ENCODE data around the gene ANO2. TPM values are rescaled to one million over a fixed set of nuclear protein-coding genes. Genes with fewer than 3 reads are reported as not detected.

ANO2 gene
- total RNA-seq, 2 donors from 2014 or later = 2.8 to 9.3 TPM

- peaks cover 0 to 6% of the 10 kb centered on the region in 2 donors for H3K9me3 ChIP-seq
- DNase-seq (ENCODE audit: low spot score) = no peak
- H3K27me3 ChIP-seq = no peaks in the 10 kb centered on the region
- H3K4me1 ChIP-seq = no peaks in the 10 kb centered on the region
- no peak overlapping the region for H3K4me3 ChIP-seq
- H3K36me3 ChIP-seq = no peaks in the 10 kb centered on the region
- TF ChIP-seq CTCF (IDR thresholded peaks at IDR 0.05) = no peak
- no peak overlapping the region for H3K27ac ChIP-seq
These were observed 250.2 kb downstream of the ANO2 start for GRCh38 chr12:5694759-5695409.

- H3K27me3 ChIP-seq = no peaks in the 10 kb centered on the region
- no peaks in the 10 kb centered on the region for H3K36me3 ChIP-seq
- H3K9me3 ChIP-seq = peaks cover 0 to 5% of the 10 kb centered on the region in 2 donors
- no peak for TF ChIP-seq CTCF (IDR thresholded peaks at IDR 0.05)
- H3K27ac ChIP-seq = no peak overlapping the region
- no peaks in the 10 kb centered on the region for H3K4me1 ChIP-seq
- no peak overlapping the region for H3K4me3 ChIP-seq
- DNase-seq (ENCODE audit: low spot score) = no peak
These were observed 252.2 kb downstream of the ANO2 start for GRCh38 chr12:5692850-5693249.

GRCh38 chr12:5691943-5692342 is 253.1 kb downstream of the ANO2 start:
- no peaks in the 10 kb centered on the region for H3K36me3 ChIP-seq
- no peak overlapping the region for H3K4me3 ChIP-seq
- DNase-seq (ENCODE audit: low spot score) = no peak
- no peak for TF ChIP-seq CTCF (IDR thresholded peaks at IDR 0.05)
- H3K27me3 ChIP-seq = no peaks in the 10 kb centered on the region
- H3K27ac ChIP-seq = no peak overlapping the region
- H3K9me3 ChIP-seq = no peaks in the 10 kb centered on the region
- H3K4me1 ChIP-seq = no peaks in the 10 kb centered on the region

- Histone ChIP-seq H3K4me3 (no peak overlapping the region), H3K9me3 (no peaks in the 10 kb centered on the region), H3K27me3 (no peaks in the 10 kb centered on the region), H3K27ac (no peak overlapping the region), H3K36me3 (no peaks in the 10 kb centered on the region), H3K4me1 (no peaks in the 10 kb centered on the region)
- no peak for DNase-seq (ENCODE audit: low spot score)
- TF ChIP-seq CTCF (IDR thresholded peaks at IDR 0.05) = no peak
These were observed 254.8 kb downstream of the ANO2 start for GRCh38 chr12:5690240-5690639.

GRCh38 chr12:5689773-5690172 is 255.3 kb downstream of the ANO2 start:
- H3K27ac ChIP-seq = no peak overlapping the region
- no peak for DNase-seq (ENCODE audit: low spot score)
- TF ChIP-seq CTCF (IDR thresholded peaks at IDR 0.05) = no peak

GRCh38 chr12:5688226-5688625 is 256.8 kb downstream of the ANO2 start:
- Histone ChIP-seq H3K4me3 (no peak overlapping the region), H3K27me3 (no peaks in the 10 kb centered on the region), H3K27ac (no peak overlapping the region), H3K36me3 (no peaks in the 10 kb centered on the region), H3K4me1 (no peaks in the 10 kb centered on the region), H3K9me3 (no peaks in the 10 kb centered on the region)
- no peak for DNase-seq (ENCODE audit: low spot score)
- TF ChIP-seq CTCF (IDR thresholded peaks at IDR 0.05) = no peak

More at GRCh38 chr12:5689773-5690172, 255.3 kb downstream of the ANO2 start:
- H3K27me3 ChIP-seq = no peaks in the 10 kb centered on the region
- no peaks in the 10 kb centered on the region for H3K36me3 ChIP-seq
- no peaks in the 10 kb centered on the region for H3K4me1 ChIP-seq
- H3K4me3 ChIP-seq = no peak overlapping the region
- no peaks in the 10 kb centered on the region for H3K9me3 ChIP-seq

Data from right atrium auricular region (tissue), 2 donors.